H1 (cell line): ENCODE results near the gene DEFB113. TPM values are rescaled to one million over a fixed set of nuclear protein-coding genes. Genes with fewer than 3 reads are reported as not detected.

Experiments
- CTCF ChIA-PET: fragments of 300-600 bp; sonication (Branson Sonifier 250); formaldehyde crosslinking; loops from one replicate; lab custom pipeline; 2021; ENCODE audit not compliant: partially characterized antibody; lab: Charles Lee
- POLR2A ChIA-PET: fragments of 300-600 bp; sonication (Branson Sonifier 250); formaldehyde crosslinking; loops from one replicate; lab custom pipeline; 2021; ENCODE audit warnings: inconsistent platforms; ENCODE audit not compliant: partially characterized antibody; lab: Charles Lee
- DNase-seq, 2 experiments: peaks; one replicate each; pipeline versions ENCODE4 v3.0.0 to v3.0.0-alpha.2; 2010 to 2022; ENCODE audit warnings: low spot score in 2 of 2, low read depth in 1 of 2, mixed read lengths in 1 of 2
- FAIRE-seq: peaks from 2 replicates; lab custom pipeline; 2011; peaks lifted over from hg19 to GRCh38; lab: Jason Lieb, UNC
- H2AFZ ChIP-seq: 2 replicates; pipeline ENCODE4 v1.8.1; 2012; ENCODE audit warnings: low read length, inconsistent platforms
- H2AK5ac ChIP-seq: 2 replicates; pipeline ENCODE4 v1.6.1; 2013; ENCODE audit warnings: low read depth, low read length
- H2BK120ac ChIP-seq: replicated peaks from 2 replicates; pipeline ENCODE3; 2013; ENCODE audit warnings: low read depth, low read length, inconsistent platforms
- H2BK12ac ChIP-seq: 2 replicates; pipeline ENCODE4 v1.6.1; 2013; ENCODE audit warnings: low read depth, low read length
- H2BK15ac ChIP-seq: 2 replicates; pipeline ENCODE4 v1.6.1; 2013; ENCODE audit warnings: low read length
- H2BK20ac ChIP-seq: 2 replicates; pipeline ENCODE4 v1.6.1; 2013; ENCODE audit warnings: low read length
- H2BK5ac ChIP-seq: 2 replicates; pipeline ENCODE4 v1.6.1; 2013; ENCODE audit warnings: low read depth, low read length
- H3K14ac ChIP-seq: 2 replicates; pipeline ENCODE4 v1.6.1; 2013; ENCODE audit warnings: inconsistent platforms; ENCODE audit not compliant: insufficient read length
- H3K18ac ChIP-seq: 2 replicates; pipeline ENCODE4 v1.6.1; 2013; ENCODE audit warnings: low read length; ENCODE audit errors: extremely low read depth
- H3K23ac ChIP-seq: 2 replicates; pipeline ENCODE4 v1.6.1; 2013; ENCODE audit warnings: inconsistent platforms; ENCODE audit not compliant: insufficient read length
- H3K23me2 ChIP-seq: 2 replicates; pipeline ENCODE4 v1.6.1; 2013; ENCODE audit warnings: low read depth, low read length
- H3K27ac ChIP-seq: 2 replicates; pipeline ENCODE4 v1.6.1; 2011; ENCODE audit warnings: low read depth, low read length, inconsistent platforms
- H3K27me3 ChIP-seq, 4 experiments: replicated peaks in 1 of 4; 1 replicate in 1 of 4; 2 replicates in 3 of 4; pipeline versions ENCODE4 v1.6.1 to v1.8.1; 2011 to 2013; ENCODE audit warnings: low read length in 3 of 4, mild to moderate bottlenecking in 3 of 4, inconsistent platforms in 2 of 4, mixed read lengths in 2 of 4, moderate library complexity in 1 of 4; ENCODE audit not compliant: control insufficient read depth in 3 of 4, insufficient read depth in 3 of 4; ENCODE audit errors: extremely low read depth in 1 of 4
- H3K36me3 ChIP-seq, 4 experiments: 2 replicates each; pipeline versions ENCODE4 v1.6.1 to v1.8.1; 2011 to 2013; ENCODE audit warnings: mild to moderate bottlenecking in 4 of 4, low read length in 3 of 4, moderate library complexity in 2 of 4, control low read depth in 1 of 4, inconsistent platforms in 1 of 4; ENCODE audit not compliant: insufficient read depth in 4 of 4, control insufficient read depth in 2 of 4
- H3K4ac ChIP-seq: replicated peaks from 2 replicates; pipeline ENCODE3; 2013; ENCODE audit warnings: low read length, low read depth, mixed read lengths, inconsistent platforms; ENCODE audit not compliant: insufficient read length
- H3K4me1 ChIP-seq, 4 experiments: replicated peaks in 1 of 4; 1 replicate in 1 of 4; 2 replicates in 3 of 4; pipeline versions ENCODE4 v1.6.1 to v1.8.1; 2011 to 2013; ENCODE audit warnings: low read length in 3 of 4, inconsistent platforms in 2 of 4, mixed read lengths in 1 of 4; ENCODE audit not compliant: insufficient read depth in 4 of 4, control insufficient read depth in 3 of 4
- H3K4me2 ChIP-seq, 2 experiments: 2 replicates each; pipeline versions ENCODE4 v1.6.1 to v1.8.1; 2011 to 2013; ENCODE audit warnings: low read depth in 2 of 2, low read length in 2 of 2, control low read depth in 1 of 2, inconsistent platforms in 1 of 2, mild to moderate bottlenecking in 1 of 2; ENCODE audit not compliant: insufficient read depth in 1 of 2
- H3K4me3 ChIP-seq, 4 experiments: fragments of 200-600, 300-600 bp in 1 of 4; sonication (generic), shearing (Covaris generic), sonication (Bioruptor Twin) in 1 of 4; 2 replicates each; pipeline versions ENCODE4 v1.5.1 to v1.8.1; 2011 to 2016; ENCODE audit warnings: low read length in 4 of 4, low read depth in 3 of 4, control low read depth in 2 of 4, inconsistent platforms in 2 of 4, mild to moderate bottlenecking in 2 of 4, mixed read lengths in 1 of 4, moderate library complexity in 1 of 4; ENCODE audit not compliant: insufficient read depth in 2 of 4; ENCODE audit errors: extremely low read depth in 1 of 4
- H3K56ac ChIP-seq: replicated peaks from 2 replicates; pipeline ENCODE3; 2013; ENCODE audit warnings: low read depth, mild to moderate bottlenecking, mixed read lengths, low read length, inconsistent platforms; ENCODE audit not compliant: insufficient read length
- H3K79me1 ChIP-seq: 2 replicates; pipeline ENCODE4 v1.6.1; 2013; ENCODE audit warnings: low read depth, low read length, control low read depth
- H3K79me2 ChIP-seq, 2 experiments: 2 replicates each; pipeline versions ENCODE4 v1.6.1 to v1.8.1; 2012 to 2013; ENCODE audit warnings: low read length in 2 of 2, mild to moderate bottlenecking in 2 of 2, inconsistent platforms in 1 of 2; ENCODE audit not compliant: insufficient read depth in 2 of 2, control insufficient read depth in 1 of 2
- H3K9ac ChIP-seq, 4 experiments: replicated peaks in 1 of 4; 1 replicate in 1 of 4; 2 replicates in 3 of 4; pipeline versions ENCODE4 v1.6.1 to v1.8.1; 2011 to 2013; ENCODE audit warnings: low read depth in 3 of 4, low read length in 3 of 4, control low read depth in 2 of 4, mild to moderate bottlenecking in 2 of 4, moderate library complexity in 2 of 4, inconsistent platforms in 1 of 4; ENCODE audit errors: extremely low read depth in 1 of 4
- H3K9me3 ChIP-seq, 2 experiments: 2 replicates each; pipeline versions ENCODE4 v1.6.1 to v1.8.1; 2012 to 2013; ENCODE audit warnings: mild to moderate bottlenecking in 2 of 2, moderate library complexity in 2 of 2, control low read depth in 1 of 2, inconsistent platforms in 1 of 2, low read depth in 1 of 2, low read length in 1 of 2, mixed read lengths in 1 of 2; ENCODE audit not compliant: insufficient read depth in 2 of 2
- H4K20me1 ChIP-seq, 2 experiments: replicated peaks in 1 of 2; 2 replicates each; pipeline versions ENCODE3 to v1.8.1; 2011 to 2013; ENCODE audit warnings: inconsistent platforms in 2 of 2, low read length in 2 of 2, mild to moderate bottlenecking in 1 of 2; ENCODE audit not compliant: insufficient read depth in 2 of 2, control insufficient read depth in 1 of 2
- H4K5ac ChIP-seq: 2 replicates; pipeline ENCODE4 v1.6.1; 2013; ENCODE audit warnings: low read length, low read depth, mixed read lengths, inconsistent platforms; ENCODE audit not compliant: insufficient read length
- H4K8ac ChIP-seq: 2 replicates; pipeline ENCODE4 v1.8.0; 2013; ENCODE audit warnings: mild to moderate bottlenecking, moderate library complexity, low read length, inconsistent platforms; ENCODE audit not compliant: insufficient read depth; ENCODE audit errors: extremely low read depth
- H4K91ac ChIP-seq: replicated peaks from 2 replicates; pipeline ENCODE3; 2013; ENCODE audit warnings: low read length, mixed read lengths, inconsistent platforms; ENCODE audit not compliant: insufficient read length
- CHD1 ChIP-seq: IDR thresholded peaks from 2 replicates; pipeline ENCODE4 v1.6.1; 2012; ENCODE audit warnings: low read depth, low read length, improper control_type of control experiment
- E2F6 ChIP-seq: IDR thresholded peaks from 2 replicates; pipeline ENCODE4 v1.6.1; 2012; ENCODE audit warnings: inconsistent platforms
- EZH2 ChIP-seq: fragments of 200-600 bp; sonication (generic); IDR thresholded peaks from 2 replicates; pipeline ENCODE4 v1.7.1; 2012; ENCODE audit warnings: low read depth, mild to moderate bottlenecking, moderate library complexity, low read length, inconsistent platforms; ENCODE audit not compliant: severe bottlenecking
- GABPA ChIP-seq: IDR thresholded peaks from 2 replicates; pipeline ENCODE4 v1.6.1; 2011; ENCODE audit warnings: mild to moderate bottlenecking, low read length, moderate library complexity, borderline replicate concordance; ENCODE audit not compliant: insufficient read depth
- HDAC6 ChIP-seq: IDR thresholded peaks from one replicate; pipeline ENCODE4 v1.7.1; 2012; ENCODE audit warnings: low read depth, mild to moderate bottlenecking, inconsistent platforms, low read length, moderate library complexity
- JUND ChIP-seq: IDR thresholded peaks from 2 replicates; pipeline ENCODE4 v1.6.1; 2011; ENCODE audit warnings: mild to moderate bottlenecking, improper control_type of control experiment, low read length
- MAX ChIP-seq: IDR thresholded peaks from 2 replicates; pipeline ENCODE4 v1.6.1; 2012; ENCODE audit warnings: inconsistent platforms
- POLR2A ChIP-seq, 2 experiments: IDR thresholded peaks; 1 replicate in 1 of 2; 2 replicates in 1 of 2; pipeline ENCODE4 v1.6.1; 2011; ENCODE audit warnings: low read depth in 2 of 2, low read length in 2 of 2, mild to moderate bottlenecking in 2 of 2; ENCODE audit errors: control extremely low read depth in 1 of 2
- POU5F1 ChIP-seq: IDR thresholded peaks from 2 replicates; pipeline ENCODE4 v1.6.1; 2011; ENCODE audit warnings: low read depth, mild to moderate bottlenecking, low read length, moderate library complexity
- RBBP5 ChIP-seq: IDR thresholded peaks from 2 replicates; pipeline ENCODE4 v1.7.1; 2012; ENCODE audit warnings: low read depth, mild to moderate bottlenecking, inconsistent platforms, low read length, moderate library complexity, borderline replicate concordance
- RNF2 ChIP-seq: fragments of 200-900, 300-1000 bp; sonication (generic); IDR thresholded peaks from 2 replicates; pipeline ENCODE4 v1.7.1; 2016; ENCODE audit warnings: borderline replicate concordance, low read depth, mild to moderate bottlenecking, antibody characterized with exemption, low read length; ENCODE audit not compliant: poor library complexity, severe bottlenecking; ENCODE audit errors: missing control alignments
- SIN3A ChIP-seq, 2 experiments: IDR thresholded peaks in 1 of 2; conservative IDR thresholded peaks in 1 of 2; 2 replicates each; pipeline ENCODE4 v1.6.1; 2011 to 2012; ENCODE audit warnings: low read length in 2 of 2, improper control_type of control experiment in 1 of 2, low read depth in 1 of 2, mild to moderate bottlenecking in 1 of 2
- TCF12 ChIP-seq: IDR thresholded peaks from 2 replicates; pipeline ENCODE4 v1.6.1; 2011; ENCODE audit warnings: low read depth, mild to moderate bottlenecking, low read length
- TEAD4 ChIP-seq: IDR thresholded peaks from 2 replicates; pipeline ENCODE4 v1.6.1; 2012; ENCODE audit warnings: low read depth, low read length, inconsistent platforms, mixed read lengths
- WGBS, 2 experiments: shearing (Covaris generic) in 1 of 2; methylation state at CpG; one replicate each; pipeline versions ENCODE4 v1.1.6 to v1.1.7; 2013 to 2015; ENCODE audit warnings: low lambda C conversion rate in 2 of 2, mixed read lengths in 2 of 2, inconsistent platforms in 1 of 2, low coverage in 1 of 2, missing lambda C conversion rate in 1 of 2; ENCODE audit not compliant: insufficient replicate concordance in 2 of 2, insufficient coverage in 1 of 2, insufficient read length in 1 of 2; ENCODE audit errors: extremely low coverage in 1 of 2, missing lambda C conversion rate in 1 of 2; 5-methylcytosine and 5-hydroxymethylcytosine counted together
- polyA plus RNA-seq, 7 experiments: library from polyadenylated mRNA; depleted of rRNA in 3 of 7; stranded (reverse) in 5 of 7; unstranded in 2 of 7; fragments of >200 nt in 5 of 7; fragments of 200-250 nt in 2 of 7; gene quantifications; 1 replicate in 5 of 7; 2 replicates in 1 of 7; 4 replicates in 1 of 7; pipeline versions ENCODE4 v1.2.1 to v1.2.3, GENCODE V29; 2011 to 2013; ENCODE audit warnings: missing spikeins in 2 of 7, mixed read lengths in 2 of 7
- total RNA-seq: library from RNA; stranded (reverse); fragmentation: NEBNext Ultra II Directional; extraction: Animal tissue kit (Norgen Biotek cat#: 25700); gene quantifications from 2 replicates; pipeline ENCODE4 v1.2.1, GENCODE V29; 2021

Gene DEFB113
- total and polyA plus RNA-seq, 2 of the 8 experiments (the other 6 are each of a cell fraction or from before 2014, with no cell fraction given), result not detected

- Histone ChIP-seq H3K79me2 (no peaks in the 10 kb centered on the region), H2BK5ac (no peak overlapping the region), H3K9me3 (no peaks in the 10 kb centered on the region), H2BK120ac (no peak overlapping the region), H2BK15ac (no peak overlapping the region), H3K4me3 (no peak overlapping the region), H3K27ac (no peak overlapping the region), H3K36me3 (no peaks in the 10 kb centered on the region), H3K18ac (no peak overlapping the region), H4K91ac (no peak overlapping the region), H3K23me2 (no peaks in the 10 kb centered on the region), H4K20me1 (no peaks in the 10 kb centered on the region), H4K8ac (no peak overlapping the region), H3K23ac (no peak overlapping the region), H3K4ac (no peak overlapping the region), H3K14ac (no peak overlapping the region), H2AFZ (no peak overlapping the region; the same call in 1 of the 2 replicates), H4K5ac (no peak overlapping the region), H3K56ac (no peak overlapping the region), H3K9ac (no peak overlapping the region), H3K79me1 (no peaks in the 10 kb centered on the region), H2AK5ac (no peak overlapping the region), H3K4me1 (no peaks in the 10 kb centered on the region), H2BK12ac (no peak overlapping the region), H3K27me3 (no peaks in the 10 kb centered on the region), H3K4me2 (no peak overlapping the region), H2BK20ac (no peak overlapping the region)
- FAIRE-seq, result no peak
- POLR2A ChIA-PET, result no interaction called here
- no peak for DNase-seq
- CTCF ChIA-PET, result interaction anchor here (1.3 kb wide), 1 partner anchor 10 kb away, joined by 4 read pairs; no protein-coding TSS in a partner anchor
- 100% methylated on average over 1 of the region's 1 CpG; no CpG with 5 or more reads in 1 of the 2 experiments for WGBS, 2 experiments
- TF ChIP-seq TCF12 (no peak), JUND (no peak), E2F6 (no peak), GABPA (no peak), RNF2 (no peak), MAX (no peak), POLR2A (IDR thresholded peaks at IDR 0.05; ENCODE audit: control extremely low read depth in 1 of 2, low read depth in 2 of 2, low read length in 2 of 2) (no peak), EZH2 (no peak), TEAD4 (no peak), CHD1 (no peak), SIN3A (conservative IDR thresholded peaks at IDR 0.05 in 1 of 2, IDR thresholded peaks at IDR 0.05 in 1 of 2; ENCODE audit: low read depth in 1 of 2, low read length in 2 of 2) (no peak), RBBP5 (no peak), POU5F1 (no peak), HDAC6 (no peak)
Measured at GRCh38 chr6:49934770-49935169, 34.7 kb downstream of the DEFB113 start.
